GM10248 (cell line): ENCODE measurements around the gene BOLA2B.

Experiments
- CTCF ChIA-PET: fragments of 300-600 bp; sonication (Branson Sonifier 250); formaldehyde crosslinking; extraction: SDS; loops from one replicate; lab custom pipeline; 2021; ENCODE audit warnings: antibody characterized with exemption; lab: Yijun Ruan, JAX
- POLR2A ChIA-PET: fragments of 350-650 bp; sonication (Branson Sonifier 250); formaldehyde crosslinking; extraction: SDS; loops from one replicate; lab custom pipeline; 2020; ENCODE audit warnings: antibody characterized with exemption; lab: Yijun Ruan, JAX
- DNase-seq: peaks from one replicate; pipeline ENCODE4 v3.0.0; 2012; ENCODE audit errors: extremely low spot score
- TF ChIP-seq, protein P1 (sequence below): IDR thresholded peaks from 2 replicates; pipeline ENCODE4 v1.5.1; 2012; ENCODE audit warnings: mild to moderate bottlenecking, low read depth; ENCODE audit errors: extremely low read depth, missing control alignments, control extremely low read depth

Gene BOLA2B

GRCh38 chr16:30184891-30185682 lies 8.4 kb downstream of the BOLA2B start:
- CTCF ChIA-PET, result interaction anchor here (1.0 to 3.6 kb wide), 6 partner anchors 9 to 224 kb away, joined by 3 to 17 read pairs (median 4); partner anchors contain the start of genes GDPD3 and TBX6
- peak; percentile 22 for DNase-seq
- TF ChIP-seq, protein P1, sequence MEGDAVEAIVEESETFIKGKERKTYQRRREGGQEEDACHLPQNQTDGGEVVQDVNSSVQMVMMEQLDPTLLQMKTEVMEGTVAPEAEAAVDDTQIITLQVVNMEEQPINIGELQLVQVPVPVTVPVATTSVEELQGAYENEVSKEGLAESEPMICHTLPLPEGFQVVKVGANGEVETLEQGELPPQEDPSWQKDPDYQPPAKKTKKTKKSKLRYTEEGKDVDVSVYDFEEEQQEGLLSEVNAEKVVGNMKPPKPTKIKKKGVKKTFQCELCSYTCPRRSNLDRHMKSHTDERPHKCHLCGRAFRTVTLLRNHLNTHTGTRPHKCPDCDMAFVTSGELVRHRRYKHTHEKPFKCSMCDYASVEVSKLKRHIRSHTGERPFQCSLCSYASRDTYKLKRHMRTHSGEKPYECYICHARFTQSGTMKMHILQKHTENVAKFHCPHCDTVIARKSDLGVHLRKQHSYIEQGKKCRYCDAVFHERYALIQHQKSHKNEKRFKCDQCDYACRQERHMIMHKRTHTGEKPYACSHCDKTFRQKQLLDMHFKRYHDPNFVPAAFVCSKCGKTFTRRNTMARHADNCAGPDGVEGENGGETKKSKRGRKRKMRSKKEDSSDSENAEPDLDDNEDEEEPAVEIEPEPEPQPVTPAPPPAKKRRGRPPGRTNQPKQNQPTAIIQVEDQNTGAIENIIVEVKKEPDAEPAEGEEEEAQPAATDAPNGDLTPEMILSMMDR, result no peak
- POLR2A ChIA-PET, result interaction anchor here (1.5 to 1.7 kb wide), 2 partner anchors 93 to 120 kb away, joined by 4 to 10 read pairs; partner anchors contain the start of gene ALDOA

DNA sequence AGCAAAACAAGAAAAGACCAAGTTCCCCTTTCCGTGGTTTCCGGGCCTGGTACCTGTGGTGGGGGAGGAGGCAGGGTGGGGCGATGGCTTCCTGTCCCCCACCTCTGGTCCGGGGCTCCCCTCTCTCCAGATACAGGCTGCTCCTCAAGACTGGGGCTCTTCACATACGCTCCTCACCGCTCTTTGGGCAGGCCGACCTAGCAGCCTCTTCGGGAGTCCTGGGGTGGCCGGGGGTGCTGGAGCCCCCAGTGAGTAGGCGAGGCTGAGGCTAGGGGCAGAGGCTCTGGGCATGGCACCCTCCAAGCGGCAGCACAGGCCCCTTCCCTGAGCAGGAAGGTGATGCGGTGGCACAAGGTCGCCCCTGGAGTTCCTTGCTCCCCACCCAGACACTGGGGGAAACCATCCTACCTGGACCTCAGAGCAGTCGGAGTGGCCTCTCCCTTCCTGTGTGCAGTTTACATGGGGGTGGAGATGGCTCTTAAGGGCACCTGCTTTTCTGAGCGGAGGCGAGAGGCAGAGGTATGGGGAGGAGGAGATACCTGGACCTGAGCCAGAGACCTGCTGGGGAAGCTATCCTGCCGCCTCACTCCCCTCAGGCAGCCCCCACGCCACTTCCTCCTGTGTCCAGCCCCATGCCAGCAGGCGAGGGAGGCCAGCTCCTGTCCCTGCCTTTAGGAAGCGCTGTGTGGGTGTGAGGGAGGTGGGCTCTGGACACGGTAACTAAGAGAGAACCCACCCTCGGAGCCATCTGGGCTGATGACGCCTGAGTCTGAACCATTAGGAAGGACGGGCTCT lies 9.2 kb downstream of the BOLA2B start:
- DNase-seq, result peak; percentile 83
- TF ChIP-seq, protein P1, result no peak
- CTCF ChIA-PET, result interaction anchor here (3.6 kb wide), 1 partner anchor 92 kb away, joined by 17 read pairs; the partner anchor contains the start of gene TBX6
- POLR2A ChIA-PET, result no interaction called here

DNA sequence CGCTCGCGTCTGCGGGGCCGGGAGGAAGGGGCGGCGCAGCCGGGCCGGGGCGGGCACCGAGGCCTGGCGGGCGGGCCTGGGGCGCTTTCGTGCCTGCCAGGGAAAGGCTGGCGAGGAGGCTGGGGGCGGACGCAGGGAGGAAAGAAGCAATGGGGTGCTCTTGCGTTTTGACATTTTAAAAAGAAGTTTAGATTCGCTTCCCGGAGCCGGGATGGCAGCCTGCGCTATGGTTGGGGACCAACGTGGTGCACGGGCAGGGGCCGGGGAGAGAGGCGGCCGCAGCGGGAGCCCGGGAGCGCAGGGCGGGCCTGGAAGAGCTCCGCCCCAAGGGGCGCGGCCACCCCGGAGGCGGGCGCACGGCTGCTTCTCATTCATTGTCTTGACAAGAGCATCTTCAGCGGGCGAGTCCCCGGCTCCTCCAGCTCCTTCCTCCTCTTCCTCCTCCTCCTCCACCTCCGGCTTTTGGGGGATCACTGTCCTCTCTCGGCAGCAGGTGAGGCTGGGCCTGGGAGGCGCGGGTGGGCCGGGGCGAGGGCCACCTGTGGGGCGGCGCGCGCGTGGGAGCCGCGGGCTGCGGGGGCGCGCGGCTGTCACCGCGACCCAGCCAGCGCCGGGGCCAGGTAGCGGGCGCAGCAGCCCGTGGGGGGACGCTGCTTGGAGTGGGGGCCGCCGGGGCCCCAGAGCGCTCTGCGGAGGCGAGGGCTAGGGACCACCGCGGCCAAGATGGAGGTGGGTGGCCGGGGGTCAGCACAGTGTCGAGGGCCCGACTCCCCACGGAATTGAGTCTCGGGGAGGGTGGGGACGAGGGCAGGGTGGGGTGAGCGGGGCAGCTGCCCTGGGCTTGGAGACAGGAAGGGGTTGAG lies 10.0 kb downstream of the BOLA2B start, which contains the start of gene CORO1A:
Gene CORO1A (plus strand): TSS at position 370 of the 863 bp plus-strand sequence. CDS start 1,608 bp downstream, outside the sequence.
- ChIA-PET POLR2A (interaction anchor here (1.0 kb wide), 1 partner anchor 36 kb away, joined by 3 read pairs; no protein-coding TSS in a partner anchor), CTCF (interaction anchor here (1.0 to 1.3 kb wide), 5 partner anchors 45 to 92 kb away, joined by 3 to 7 read pairs (median 3); partner anchors contain the start of genes GDPD3 and TBX6)
- peak; percentile 86 for DNase-seq
- TF ChIP-seq, protein P1, result no peak

DNA sequence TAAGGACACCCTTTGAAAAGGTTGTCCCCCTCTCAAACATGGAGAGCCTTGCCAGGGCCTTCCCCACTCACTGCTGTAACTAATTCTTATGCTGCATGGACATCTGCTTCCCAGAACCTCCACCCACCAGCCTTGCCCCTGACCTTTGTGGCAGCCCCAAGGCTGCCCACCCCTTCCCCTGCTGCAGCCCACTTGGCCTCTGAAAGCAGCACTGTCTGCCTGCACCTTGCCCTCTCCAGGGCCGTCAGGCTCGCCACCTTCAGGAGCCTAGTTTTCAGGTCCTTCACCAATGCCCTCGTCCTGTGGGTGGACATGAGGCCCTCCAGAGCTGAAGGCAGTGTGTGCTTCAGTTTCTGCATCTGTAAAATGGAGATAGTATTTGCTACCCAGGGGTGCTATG lies 12.7 kb downstream of the BOLA2B start:
- CTCF ChIA-PET, result interaction anchor here (1.4 to 1.7 kb wide), 2 partner anchors 38 to 89 kb away, joined by 5 to 7 read pairs; partner anchors contain the start of gene TBX6
- no peak for DNase-seq
- TF ChIP-seq, protein P1, result no peak
- POLR2A ChIA-PET, result interaction anchor here (0.6 kb wide), 1 partner anchor 37 kb away, joined by 4 read pairs; no protein-coding TSS in a partner anchor

DNA sequence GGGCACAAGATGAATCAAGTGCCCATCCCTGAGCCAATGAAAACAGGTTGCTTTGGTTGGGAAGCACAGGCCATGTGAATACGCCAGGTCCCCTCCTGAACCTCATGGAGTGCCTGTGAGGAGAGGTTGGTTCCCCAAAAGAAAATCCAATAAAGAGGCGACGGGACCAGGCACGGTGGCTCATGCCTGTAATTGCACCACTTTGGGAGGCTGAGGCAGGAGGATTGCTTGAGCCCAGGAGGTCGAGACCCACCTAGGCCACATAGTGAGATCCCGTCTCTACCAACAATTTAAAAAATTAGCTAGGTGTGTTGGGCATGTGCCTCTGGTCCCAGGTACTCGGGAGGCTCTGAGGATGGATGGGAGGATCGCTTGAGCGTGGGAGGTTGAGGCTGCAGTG lies 13.5 kb downstream of the BOLA2B start:
- POLR2A ChIA-PET, result no interaction called here
- TF ChIP-seq, protein P1, result no peak
- CTCF ChIA-PET, result interaction anchor here (0.9 to 1.7 kb wide), 3 partner anchors 37 to 88 kb away, joined by 4 to 7 read pairs (median 5); partner anchors contain the start of gene TBX6
- no peak for DNase-seq
